ENCODE measurements around the gene C10orf95.

C10orf95 gene

GRCh38 chr10:102449321-102450123 lies 1.8 kb downstream of the C10orf95 start:
- H3K27ac ChIP-seq (ENCODE audit: low read depth, low read length), result peak overlapping the region; percentile 86

DNA sequence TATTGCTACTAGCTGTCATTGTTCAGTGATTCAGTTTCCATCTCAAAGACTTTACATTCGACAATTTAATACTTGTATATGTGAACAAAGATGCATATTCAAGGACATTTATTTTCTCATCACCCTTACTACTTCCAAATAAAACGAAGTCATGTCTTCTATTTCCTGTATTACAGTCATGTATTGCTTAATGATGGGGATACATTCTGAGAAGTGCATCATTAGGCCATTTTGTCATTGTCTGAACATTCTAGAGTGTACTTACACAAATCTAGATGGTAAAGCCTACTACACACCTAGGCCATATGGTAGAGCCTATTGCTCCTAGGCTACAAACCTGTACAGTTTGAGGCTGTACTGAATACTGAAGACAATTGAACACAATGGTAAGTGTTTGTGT lies 6.5 kb downstream of the C10orf95 start:
- no peaks in the 10 kb centered on the region for H3F3A ChIP-seq (ENCODE audit: control insufficient read depth, insufficient read depth)
- TF ChIP-seq EZH2phosphoT487 (IDR thresholded peaks at IDR 0.05; ENCODE audit: borderline replicate concordance, low read length), result no peak
- no peak for TF ChIP-seq CTCF (IDR thresholded peaks at IDR 0.05; ENCODE audit: low read depth, low read length, poor library complexity, severe bottlenecking)
- H3K4me1 ChIP-seq (ENCODE audit: control insufficient read depth, low read length), result peaks cover 17% of the 10 kb centered on the region
- H3K36me3 ChIP-seq (ENCODE audit: control insufficient read depth, low read length), result no peaks in the 10 kb centered on the region
- no peak overlapping the region for H3K4me2 ChIP-seq (ENCODE audit: low read length)
- H3K27me3 ChIP-seq (ENCODE audit: control insufficient read depth, low read length), result peaks cover 6% of the 10 kb centered on the region
- H3K4me3 ChIP-seq (ENCODE audit: low read length), result no peak overlapping the region
- no peaks in the 10 kb centered on the region for H4K20me1 ChIP-seq (ENCODE audit: control insufficient read depth, insufficient read depth, low read depth, low read length)
- H3K9me3 ChIP-seq (ENCODE audit: control insufficient read depth, insufficient read depth, low read length), result no peaks in the 10 kb centered on the region
- peaks cover under 1% of the 10 kb centered on the region for H3K79me2 ChIP-seq (ENCODE audit: control insufficient read depth, low read length)
- H3K9me2 ChIP-seq (replicated peaks; ENCODE audit: control insufficient read depth, low read length), result no peaks in the 10 kb centered on the region
- H3K27ac ChIP-seq (ENCODE audit: low read depth, low read length), result no peak overlapping the region

More at GRCh38 chr10:102449321-102450123, 1.8 kb downstream of the C10orf95 start:
- Histone ChIP-seq H3K4me2 (ENCODE audit: low read length) (peak overlapping the region; percentile 81), H3K9me3 (ENCODE audit: control insufficient read depth, insufficient read depth, low read length) (no peaks in the 10 kb centered on the region), H3F3A (ENCODE audit: control insufficient read depth, insufficient read depth) (peaks cover 2% of the 10 kb centered on the region; the same call in 1 of the 2 replicates), H3K79me2 (ENCODE audit: control insufficient read depth, low read length) (peaks cover 32% of the 10 kb centered on the region), H4K20me1 (ENCODE audit: control insufficient read depth, insufficient read depth, low read depth, low read length) (peaks cover 3% of the 10 kb centered on the region; the same call in 1 of the 2 replicates), H3K9me2 (replicated peaks; ENCODE audit: control insufficient read depth, low read length) (no peaks in the 10 kb centered on the region), H3K36me3 (ENCODE audit: control insufficient read depth, low read length) (peaks cover 29% of the 10 kb centered on the region), H3K27me3 (ENCODE audit: control insufficient read depth, low read length) (no peaks in the 10 kb centered on the region), H3K4me1 (ENCODE audit: control insufficient read depth, low read length) (peaks cover 28% of the 10 kb centered on the region), H3K4me3 (ENCODE audit: low read length) (peak overlapping the region; percentile 93)
- no peak for TF ChIP-seq EZH2phosphoT487 (IDR thresholded peaks at IDR 0.05; ENCODE audit: borderline replicate concordance, low read length)
- TF ChIP-seq CTCF (IDR thresholded peaks at IDR 0.05; ENCODE audit: low read depth, low read length, poor library complexity, severe bottlenecking), result no peak

DNA sequence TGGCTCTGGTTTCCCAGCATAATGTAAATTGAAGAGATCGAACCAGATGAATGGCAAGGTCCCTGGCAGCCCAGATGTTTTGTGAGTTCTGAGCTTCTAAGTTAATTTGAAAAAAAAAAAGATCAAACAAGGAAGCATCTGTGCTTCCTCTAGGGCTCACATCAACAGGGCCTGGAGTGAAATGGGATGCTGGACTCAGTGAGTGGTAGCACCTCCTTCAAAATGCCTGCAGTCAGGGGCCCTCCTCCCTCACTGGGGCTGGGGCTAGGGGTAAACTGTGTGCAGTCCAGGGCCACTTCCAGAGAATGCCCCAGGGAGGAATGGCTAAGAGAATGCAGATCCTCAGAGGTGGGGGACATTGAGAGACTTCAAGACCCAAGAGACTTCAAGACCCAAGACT lies 13.0 kb downstream of the C10orf95 start:
- Histone ChIP-seq H3K9me2 (replicated peaks; ENCODE audit: control insufficient read depth, low read length) (no peaks in the 10 kb centered on the region), H3K4me2 (ENCODE audit: low read length) (no peak overlapping the region), H4K20me1 (ENCODE audit: control insufficient read depth, insufficient read depth, low read depth, low read length) (no peaks in the 10 kb centered on the region), H3K36me3 (ENCODE audit: control insufficient read depth, low read length) (no peaks in the 10 kb centered on the region), H3K27me3 (ENCODE audit: control insufficient read depth, low read length) (peaks cover 20% of the 10 kb centered on the region), H3K79me2 (ENCODE audit: control insufficient read depth, low read length) (no peaks in the 10 kb centered on the region), H3K27ac (ENCODE audit: low read depth, low read length) (no peak overlapping the region), H3F3A (ENCODE audit: control insufficient read depth, insufficient read depth) (no peaks in the 10 kb centered on the region), H3K4me3 (ENCODE audit: low read length) (no peak overlapping the region), H3K4me1 (ENCODE audit: control insufficient read depth, low read length) (peaks cover 10% of the 10 kb centered on the region), H3K9me3 (ENCODE audit: control insufficient read depth, insufficient read depth, low read length) (no peaks in the 10 kb centered on the region)
- TF ChIP-seq EZH2phosphoT487 (IDR thresholded peaks at IDR 0.05; ENCODE audit: borderline replicate concordance, low read length) (no peak), CTCF (IDR thresholded peaks at IDR 0.05; ENCODE audit: low read depth, low read length, poor library complexity, severe bottlenecking) (no peak)

Data from DOHH2 (cell line).